RCC 7860 (cell line): ENCODE results near the gene PLCD1.

Experiments
- DNase-seq: peaks from one replicate; pipeline ENCODE4 v3.0.0-alpha.2; 2015; ENCODE audit warnings: low spot score
- FAIRE-seq: peaks from 2 replicates; lab custom pipeline; 2012; peaks lifted over from hg19 to GRCh38; lab: Jason Lieb, UNC

PLCD1 gene

GRCh38 chr3:38002291-38002876, 27.1 kb downstream of the PLCD1 start:
- no peak for FAIRE-seq

GRCh38 chr3:38001456-38002081, 27.9 kb downstream of the PLCD1 start:
- no peak for DNase-seq
- FAIRE-seq = no peak

More at GRCh38 chr3:38002291-38002876, 27.1 kb downstream of the PLCD1 start:
- no peak for DNase-seq

GRCh38 chr3:38000965-38001455, 28.4 kb downstream of the PLCD1 start:
- no peak for DNase-seq
- no peak for FAIRE-seq

- DNase-seq (no peak), FAIRE-seq (no peak)
Observed at GRCh38 chr3:38000242-38000916, 29.1 kb downstream of the PLCD1 start.

GRCh38 chr3:37999836-38000235, 29.6 kb downstream of the PLCD1 start:
- FAIRE-seq (no peak), DNase-seq (no peak)

GRCh38 chr3:37997791-37998370, 31.6 kb downstream of the PLCD1 start:
- FAIRE-seq (no peak), DNase-seq (no peak)

- no peak for FAIRE-seq
- DNase-seq = no peak
Observed at GRCh38 chr3:37997342-37997741, 32.1 kb downstream of the PLCD1 start.

- DNase-seq (peak; percentile 63), FAIRE-seq (no peak)
Observed at GRCh38 chr3:37996785-37997301, 32.6 kb downstream of the PLCD1 start.

- DNase-seq (no peak), FAIRE-seq (no peak)
Observed at GRCh38 chr3:37995652-37996641, 33.5 kb downstream of the PLCD1 start.

- no peak for FAIRE-seq
- DNase-seq = no peak
Observed at GRCh38 chr3:37994639-37994972, 34.8 kb downstream of the PLCD1 start.

- FAIRE-seq = no peak
- DNase-seq = no peak
Observed at GRCh38 chr3:37993820-37994638, 35.4 kb downstream of the PLCD1 start.

- no peak for DNase-seq
- FAIRE-seq = no peak
Observed at GRCh38 chr3:37993460-37993819, 36.0 kb downstream of the PLCD1 start.

GRCh38 chr3:37993067-37993455, 36.4 kb downstream of the PLCD1 start:
- DNase-seq (no peak), FAIRE-seq (no peak)

GRCh38 chr3:37992271-37993066, 37.0 kb downstream of the PLCD1 start:
- DNase-seq = no peak
- FAIRE-seq = no peak

GRCh38 chr3:37991823-37992222, 37.6 kb downstream of the PLCD1 start:
- DNase-seq (no peak), FAIRE-seq (no peak)

- DNase-seq (no peak), FAIRE-seq (no peak)
Observed at GRCh38 chr3:37991109-37991508, 38.3 kb downstream of the PLCD1 start.

- DNase-seq (no peak), FAIRE-seq (no peak)
Observed at GRCh38 chr3:37990527-37990926, 38.9 kb downstream of the PLCD1 start, which contains the start of gene VILL. VILL (plus strand) TSS chr3:37990786; CDS start chr3:37993673, 2,887 bp downstream.

GRCh38 chr3:37989821-37990480, 39.5 kb downstream of the PLCD1 start:
- no peak for FAIRE-seq
- DNase-seq = no peak
